Muscle of leg (tissue), 11 donors: ENCODE data around the gene ADK. TPM values are rescaled to one million over a fixed set of nuclear protein-coding genes. Genes with fewer than 3 reads are reported as not detected.
"Not testable (repeated sequence)": the region's sequence is repeated elsewhere in the genome, so short reads cannot be mapped to it uniquely, and the experiment has no call there.

ENCODE experiments used
- DNase-seq: peaks from one replicate; pipeline ENCODE4 v3.0.0; 2013
- H3K27ac ChIP-seq: one replicate; pipeline ENCODE4 v1.5.1; 2013; ENCODE audit warnings: mild to moderate bottlenecking, low read length, control low read depth
- H3K27me3 ChIP-seq: one replicate; pipeline ENCODE4 v1.6.1; 2013; ENCODE audit warnings: low read length; ENCODE audit not compliant: control insufficient read depth, insufficient read depth
- H3K36me3 ChIP-seq: one replicate; pipeline ENCODE4 v1.6.1; 2013; ENCODE audit warnings: low read length; ENCODE audit not compliant: control insufficient read depth, insufficient read depth
- H3K4me1 ChIP-seq: one replicate; pipeline ENCODE4 v1.6.1; 2013; ENCODE audit warnings: low read length; ENCODE audit not compliant: control insufficient read depth, insufficient read depth
- H3K4me3 ChIP-seq: one replicate; pipeline ENCODE4 v1.5.1; 2013; ENCODE audit warnings: low read length, control low read depth
- H3K9me3 ChIP-seq: replicated peaks from 2 replicates; pipeline ENCODE4 v1.6.1; 2013; ENCODE audit warnings: low read depth, low read length; ENCODE audit not compliant: control insufficient read depth
- WGBS: methylation state at CpG from one replicate; pipeline ENCODE4 v1.1.5; 2013; ENCODE audit warnings: missing lambda C conversion rate; ENCODE audit not compliant: insufficient coverage; 5-methylcytosine and 5-hydroxymethylcytosine counted together
- polyA plus RNA-seq, 8 donors: library from polyadenylated mRNA; unstranded; fragments of 120-200 nt; gene quantifications; one replicate each; pipeline versions ENCODE4 v1.2.1 to v1.2.3, GENCODE V29; 2013; ENCODE audit warnings: inconsistent platforms in 1 of 8, low replicate concordance in 1 of 8; ENCODE audit not compliant: insufficient read length in 8 of 8, insufficient read depth in 1 of 8
- total RNA-seq: library from RNA; stranded (reverse); fragments of 120-200 nt; gene quantifications from one replicate; pipeline ENCODE4 v1.2.4, GENCODE V29; 2013

Gene ADK
- total and polyA plus RNA-seq, 9 donors: 28.8 to 37.2 (median 34.4) TPM

DNA sequence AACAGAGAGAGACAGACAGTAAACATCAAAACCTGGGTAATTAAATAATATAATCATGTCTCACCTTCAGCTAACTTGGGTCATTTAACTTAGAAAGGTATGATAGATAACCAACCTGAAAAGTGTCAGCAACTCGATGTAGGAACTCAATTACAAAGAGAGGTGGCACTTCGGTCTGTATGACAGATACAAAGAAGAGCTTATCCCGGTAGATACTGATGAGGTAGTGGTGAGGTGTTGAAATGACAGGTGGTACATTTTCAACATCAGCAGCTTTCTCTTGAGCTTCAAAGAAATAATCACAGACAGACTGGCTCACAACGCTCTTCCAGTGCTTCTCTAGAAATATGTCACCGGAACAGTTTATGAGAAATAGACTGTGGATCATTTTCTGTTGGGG, 13.0 kb upstream of the ADK start:
- Histone ChIP-seq H3K27me3 (no peaks in the 10 kb centered on the region), H3K4me3 (no peak overlapping the region), H3K27ac (no peak overlapping the region), H3K4me1 (no peaks in the 10 kb centered on the region), H3K9me3 (no peaks in the 10 kb centered on the region), H3K36me3 (peaks cover 29% of the 10 kb centered on the region)
- WGBS: 100% methylated on average over 2 of the region's 5 CpGs
- DNase-seq: no peak

- not testable (repeated sequence) for H3K9me3 ChIP-seq, H3K27me3 ChIP-seq, H3K27ac ChIP-seq, H3K4me1 ChIP-seq, H3K4me3 ChIP-seq, DNase-seq
- WGBS: no CpG with 5 or more reads among the region's 5 CpGs
- peaks cover 25% of the 10 kb centered on the region for H3K36me3 ChIP-seq
Measured at GRCh38 chr10:74138596-74138995, 12.4 kb upstream of the ADK start.

DNA sequence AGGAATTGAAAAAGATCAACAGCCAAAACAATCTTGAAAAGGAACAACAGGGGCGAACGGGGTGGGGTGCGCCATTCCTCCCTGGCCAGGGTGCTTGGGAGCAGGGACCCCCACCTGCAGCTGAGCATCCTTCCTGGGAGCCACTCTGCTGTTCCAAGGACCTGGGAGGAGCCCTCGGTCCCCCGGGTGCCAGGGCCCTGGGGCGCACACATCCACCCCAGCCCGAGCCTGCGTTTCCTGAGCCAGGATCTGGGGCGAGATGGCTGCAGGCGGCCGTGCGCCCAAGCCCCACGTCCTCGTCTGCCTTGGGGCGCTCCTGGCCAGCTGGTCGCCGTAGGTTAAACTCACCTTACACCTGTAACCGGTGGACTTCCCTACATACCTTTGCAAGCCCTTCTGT, 11.0 kb upstream of the ADK start:
- no peak overlapping the region for H3K27ac ChIP-seq
- no peaks in the 10 kb centered on the region for H3K9me3 ChIP-seq
- no peak for DNase-seq
- no peaks in the 10 kb centered on the region for H3K27me3 ChIP-seq
- H3K36me3 ChIP-seq: peaks cover 22% of the 10 kb centered on the region
- H3K4me3 ChIP-seq: no peak overlapping the region
- no peaks in the 10 kb centered on the region for H3K4me1 ChIP-seq
- WGBS: 96% methylated on average over 18 of the region's 18 CpGs

DNA sequence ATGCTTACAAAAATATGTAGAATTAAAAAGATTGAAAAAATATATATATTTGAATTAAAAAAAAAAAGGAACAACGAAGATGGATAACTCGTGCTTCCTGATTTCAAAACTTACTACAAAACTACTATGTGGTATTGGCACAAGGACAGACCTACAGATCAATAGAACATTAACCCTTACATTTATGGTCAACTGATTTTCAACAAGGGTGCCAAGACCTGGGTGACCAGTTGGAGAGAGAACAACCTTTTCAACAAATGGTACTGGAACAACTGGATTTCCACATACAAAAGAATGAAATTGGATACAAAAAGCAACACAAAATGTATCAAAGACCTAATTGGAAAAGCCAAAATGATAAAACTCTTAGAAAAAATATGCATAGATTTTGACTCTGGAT, 10.5 kb upstream of the ADK start:
- Histone ChIP-seq H3K9me3 (no peaks in the 10 kb centered on the region), H3K27me3 (no peaks in the 10 kb centered on the region), H3K27ac (no peak overlapping the region), H3K4me1 (no peaks in the 10 kb centered on the region), H3K4me3 (no peak overlapping the region), H3K36me3 (peaks cover 22% of the 10 kb centered on the region)
- WGBS: no CpG with 5 or more reads among the region's 2 CpGs
- DNase-seq: no peak

- Histone ChIP-seq H3K27me3 (no peaks in the 10 kb centered on the region), H3K4me3 (no peak overlapping the region), H3K27ac (no peak overlapping the region), H3K9me3 (no peaks in the 10 kb centered on the region), H3K36me3 (peaks cover 14% of the 10 kb centered on the region), H3K4me1 (peaks cover 3% of the 10 kb centered on the region)
- peak; percentile 80 for DNase-seq
- WGBS: no CpG with 5 or more reads among the region's 2 CpGs
Measured at GRCh38 chr10:74145133-74145532, 5.9 kb upstream of the ADK start.

DNA sequence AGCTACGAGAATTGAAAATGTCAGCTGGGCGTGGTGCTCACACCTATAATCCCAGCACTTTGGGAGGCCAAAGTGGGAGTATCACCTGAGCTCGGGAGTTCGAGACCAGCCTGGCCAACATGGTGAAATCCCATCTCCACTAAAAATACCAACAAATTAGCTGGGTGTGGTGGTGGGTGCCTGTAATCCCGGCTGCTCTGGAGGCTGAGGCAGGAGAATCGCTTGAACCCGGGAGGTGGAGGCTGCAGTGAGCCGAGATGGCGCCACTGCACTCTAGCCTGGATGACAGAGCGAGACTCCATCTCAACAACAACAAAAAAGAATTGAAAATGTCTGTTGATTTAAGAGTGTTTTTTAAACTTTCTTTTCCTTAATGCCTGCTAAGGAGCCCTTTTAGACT, 4.0 kb upstream of the ADK start:
- not testable (repeated sequence) for DNase-seq, H3K9me3 ChIP-seq, H3K4me3 ChIP-seq, H3K27me3 ChIP-seq, H3K27ac ChIP-seq, H3K4me1 ChIP-seq
- no CpG with 5 or more reads among the region's 10 CpGs for WGBS
- H3K36me3 ChIP-seq: peaks cover 14% of the 10 kb centered on the region

DNA sequence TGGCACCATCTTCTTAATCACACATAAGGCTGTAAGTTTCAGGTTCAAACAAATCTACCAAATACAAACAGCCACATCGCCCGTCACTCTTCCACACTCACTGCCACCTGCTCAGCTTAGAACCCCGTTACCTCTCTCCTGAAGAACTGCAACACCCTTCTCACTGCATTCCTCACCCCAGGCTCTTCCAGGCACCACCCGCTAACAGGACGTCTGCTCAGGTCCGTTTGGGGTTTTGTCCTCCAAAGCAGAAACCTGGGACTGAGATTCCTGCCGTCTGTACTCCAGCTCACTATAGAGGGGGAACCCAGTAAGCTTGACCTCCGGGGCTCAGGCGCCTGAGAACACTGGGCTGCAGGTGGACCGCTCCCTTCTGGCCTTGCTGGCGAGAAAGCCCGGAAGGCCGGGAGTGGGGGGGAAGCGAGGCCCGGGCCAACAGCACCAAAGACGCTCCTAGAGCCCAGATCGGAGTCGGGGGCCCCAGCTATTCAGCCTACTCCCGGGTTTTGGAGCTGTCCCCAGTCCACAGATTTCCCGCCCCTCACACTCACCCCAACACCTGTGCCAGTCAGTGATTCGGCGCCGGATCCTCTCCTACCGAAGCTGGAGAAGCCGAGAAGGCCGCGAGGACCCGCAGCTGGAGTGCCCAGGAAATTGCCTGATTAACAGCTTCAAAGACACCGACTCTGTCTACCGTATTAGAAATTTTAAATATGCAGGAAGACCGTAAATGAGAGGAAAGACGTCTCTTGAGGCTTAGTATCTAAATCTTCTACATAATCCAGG, 624 bp upstream of the ADK start, which contains the start of gene AP3M1:
Gene AP3M1 (minus strand): TSS at position 625 of the 786 bp plus-strand sequence. CDS start 12,449 bp downstream, outside the sequence.
- Histone ChIP-seq H3K36me3 (peaks cover 8% of the 10 kb centered on the region), H3K9me3 (no peaks in the 10 kb centered on the region), H3K27me3 (no peaks in the 10 kb centered on the region), H3K4me1 (peaks cover 5% of the 10 kb centered on the region), H3K4me3 (peak within 1 kb of the TSS; percentile 97), H3K27ac (peak within 1 kb of the TSS; percentile 95)
- no peak for DNase-seq
- WGBS: 0% methylated on average over 21 of the region's 32 CpGs

DNA sequence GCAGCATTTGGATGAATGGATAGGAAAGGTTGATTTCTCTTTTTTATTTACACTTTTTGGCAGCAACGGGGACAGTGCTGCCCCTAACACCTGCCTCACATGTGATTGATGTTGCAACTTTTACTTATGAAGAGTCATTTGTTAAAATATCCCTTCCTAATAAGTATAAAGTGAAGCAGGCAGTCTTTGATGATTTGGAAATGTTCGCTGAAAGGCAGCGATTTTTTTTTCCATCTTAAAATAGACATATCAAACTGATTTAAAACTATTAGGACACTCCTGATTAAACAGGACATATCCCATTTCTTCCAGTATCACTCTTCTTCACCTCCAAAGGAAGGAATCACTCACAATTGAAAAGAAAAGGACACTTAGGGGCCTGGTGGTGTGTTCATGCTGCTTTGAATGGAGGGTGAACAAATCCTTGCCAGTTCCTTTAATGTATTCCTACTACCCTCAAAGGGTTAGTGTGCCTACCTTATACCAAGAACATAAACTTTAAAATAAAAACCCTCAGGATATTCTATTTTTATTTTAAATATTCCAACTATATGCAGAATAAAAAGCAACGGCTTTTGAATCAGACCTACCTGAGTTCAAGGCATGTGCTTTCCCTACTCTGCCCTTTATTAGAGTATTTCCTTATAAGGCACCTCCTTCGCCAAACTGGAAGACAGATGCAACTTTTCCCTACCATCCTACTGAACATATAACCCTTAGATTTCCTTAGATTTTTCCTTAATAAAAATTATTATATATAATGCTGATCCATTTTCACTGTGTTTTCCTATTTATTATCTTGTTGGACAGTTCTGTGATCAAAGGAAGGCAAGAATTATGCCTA, 1.1 kb downstream of the ADK start:
- DNase-seq: no peak
- WGBS: 50% methylated on average over 1 of the region's 5 CpGs
- H3K4me3 ChIP-seq: peak overlapping the region; percentile 97
- peaks cover 8% of the 10 kb centered on the region for H3K4me1 ChIP-seq
- peaks cover under 1% of the 10 kb centered on the region for H3K36me3 ChIP-seq
- no peaks in the 10 kb centered on the region for H3K27me3 ChIP-seq
- H3K27ac ChIP-seq: peak overlapping the region; percentile 95
- no peaks in the 10 kb centered on the region for H3K9me3 ChIP-seq

- no peaks in the 10 kb centered on the region for H3K27me3 ChIP-seq
- WGBS: no CpG with 5 or more reads among the region's 4 CpGs
- peaks cover 8% of the 10 kb centered on the region for H3K4me1 ChIP-seq
- no peaks in the 10 kb centered on the region for H3K9me3 ChIP-seq
- H3K36me3 ChIP-seq: no peaks in the 10 kb centered on the region
- no peak overlapping the region for H3K4me3 ChIP-seq
- peak; percentile 25 for DNase-seq
- no peak overlapping the region for H3K27ac ChIP-seq
Measured at GRCh38 chr10:74153123-74153522, 2.1 kb downstream of the ADK start.

GRCh38 chr10:74153676-74154075, 2.7 kb downstream of the ADK start:
- Histone ChIP-seq H3K4me3 (no peak overlapping the region), H3K4me1 (peaks cover 8% of the 10 kb centered on the region), H3K27me3 (no peaks in the 10 kb centered on the region), H3K27ac (no peak overlapping the region), H3K36me3 (no peaks in the 10 kb centered on the region), H3K9me3 (no peaks in the 10 kb centered on the region)
- WGBS: no CpG with 5 or more reads among the region's 4 CpGs
- DNase-seq: no peak
